Choroid plexus epithelial cell (primary cell): ENCODE measurements around the gene CHD3.
"Not testable (repeated sequence)": the region's sequence is repeated elsewhere in the genome, so short reads cannot be mapped to it uniquely, and the experiment has no call there.

Experiments
- DNase-seq: peaks from one replicate; pipeline ENCODE4 v3.0.0-alpha.2; 2010; ENCODE audit warnings: low read depth
- H3K4me3 ChIP-seq: 2 replicates; pipeline ENCODE4 v1.5.1; 2011; ENCODE audit warnings: low read depth, mild to moderate bottlenecking, control low read depth, low read length, moderate library complexity
- CTCF ChIP-seq: conservative IDR thresholded peaks from 2 replicates; pipeline ENCODE4 v1.5.1; 2011; ENCODE audit warnings: low read depth, mild to moderate bottlenecking, control low read depth, inconsistent platforms, low read length, moderate library complexity

The CHD3 gene

GRCh38 chr17:7859028-7859427 lies 29.6 kb upstream of the CHD3 start:
- DNase-seq, result no peak
- no peak for TF ChIP-seq CTCF
- no peak overlapping the region for H3K4me3 ChIP-seq

GRCh38 chr17:7862692-7863437 lies 25.7 kb upstream of the CHD3 start:
- peak; percentile 80 for TF ChIP-seq CTCF
- DNase-seq, result peak; percentile 53
- no peak overlapping the region for H3K4me3 ChIP-seq

- not testable (repeated sequence) for DNase-seq, H3K4me3 ChIP-seq
Measured at GRCh38 chr17:7864384-7864783, 24.2 kb upstream of the CHD3 start.

- no peak overlapping the region for H3K4me3 ChIP-seq
- TF ChIP-seq CTCF, result no peak
- DNase-seq, result no peak
Measured at GRCh38 chr17:7864995-7865650, 23.5 kb upstream of the CHD3 start.

GRCh38 chr17:7867881-7868329 lies 20.7 kb upstream of the CHD3 start:
- DNase-seq, result no peak
- TF ChIP-seq CTCF, result no peak
- H3K4me3 ChIP-seq, result no peak overlapping the region

GRCh38 chr17:7873051-7873450 lies 15.5 kb upstream of the CHD3 start:
- H3K4me3 ChIP-seq, result no peak overlapping the region
- no peak for TF ChIP-seq CTCF
- DNase-seq, result no peak

GRCh38 chr17:7875804-7876370 lies 12.7 kb upstream of the CHD3 start:
- DNase-seq, result no peak
- TF ChIP-seq CTCF, result no peak
- no peak overlapping the region for H3K4me3 ChIP-seq
